Left ventricle myocardium superior (tissue), 1 donor: ENCODE measurements around the gene MAB21L4. TPM values are rescaled to one million over a fixed set of nuclear protein-coding genes. Genes with fewer than 3 reads are reported as not detected.

Experiments used
- ATAC-seq: fragments of 200-7000 bp; cut with Tn5 transposase; one replicate; pipeline ENCODE4 v1.9.1; 2020; ENCODE audit warnings: mild to moderate bottlenecking, moderate library complexity
- DNase-seq: peaks from one replicate; pipeline ENCODE4 v3.0.0-alpha.2; 2020
- intact Hi-C: fragments of 100-400 bp; cut with micrococcal nuclease; formaldehyde crosslinking; loops from one replicate; pipeline ENCODE4 v1.11.0; 2022
- total RNA-seq: library from RNA; stranded (reverse); fragmentation: NEBNext Ultra II Directional; extraction: Animal tissue kit (Norgen Biotek cat#: 25700); gene quantifications from one replicate; pipeline ENCODE4 v1.2.1, GENCODE V29; 2021
- donor health status: DM: no; HTN: yes; CAD: no; lungs with severe emphysema.

Gene MAB21L4
- total RNA-seq, 1 donor from 2014 or later: not detected

DNA sequence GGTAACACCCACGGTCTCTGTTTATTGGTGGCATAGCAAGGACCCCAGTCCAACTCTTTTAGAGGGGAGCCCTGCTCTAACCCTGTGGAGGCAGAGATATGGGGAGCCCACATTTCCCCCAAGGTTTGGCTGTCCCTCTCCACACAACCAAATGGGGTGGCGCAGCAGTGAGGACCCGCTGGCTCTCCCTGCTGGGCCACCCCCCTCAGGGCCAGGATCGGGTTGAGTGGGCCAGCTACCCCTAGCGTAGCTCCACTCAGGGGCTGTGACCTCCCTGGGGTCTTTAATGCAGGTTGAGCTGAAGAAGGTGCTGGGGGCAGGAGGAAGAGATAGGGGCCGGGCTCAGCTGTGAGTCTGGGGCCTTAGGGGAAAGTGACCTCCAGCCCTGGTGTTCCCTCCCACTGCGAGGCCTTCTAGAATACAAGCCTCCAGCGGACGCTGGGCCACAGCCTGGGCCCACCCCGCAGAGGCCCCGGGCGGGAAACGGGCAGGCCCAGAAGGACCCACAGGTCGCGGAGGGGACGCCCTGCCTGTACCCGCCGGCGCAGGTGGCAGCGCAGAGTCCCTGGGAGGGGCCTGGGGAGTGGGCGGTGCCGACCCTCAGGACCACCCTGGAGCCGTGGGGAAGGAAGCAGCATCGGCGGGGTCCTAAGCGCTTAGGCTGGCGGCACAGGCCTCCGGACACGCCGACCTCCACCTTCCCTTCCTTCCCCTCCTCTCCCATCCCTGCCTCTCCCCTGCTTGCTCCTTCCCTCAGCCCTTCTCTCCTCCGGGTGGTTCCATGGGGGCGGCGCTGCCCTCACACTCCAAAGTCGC, 19.8 kb upstream of the MAB21L4 start:
- intact Hi-C loops: no loop called here
- no peak for ATAC-seq
- DNase-seq: peak; percentile 28

DNA sequence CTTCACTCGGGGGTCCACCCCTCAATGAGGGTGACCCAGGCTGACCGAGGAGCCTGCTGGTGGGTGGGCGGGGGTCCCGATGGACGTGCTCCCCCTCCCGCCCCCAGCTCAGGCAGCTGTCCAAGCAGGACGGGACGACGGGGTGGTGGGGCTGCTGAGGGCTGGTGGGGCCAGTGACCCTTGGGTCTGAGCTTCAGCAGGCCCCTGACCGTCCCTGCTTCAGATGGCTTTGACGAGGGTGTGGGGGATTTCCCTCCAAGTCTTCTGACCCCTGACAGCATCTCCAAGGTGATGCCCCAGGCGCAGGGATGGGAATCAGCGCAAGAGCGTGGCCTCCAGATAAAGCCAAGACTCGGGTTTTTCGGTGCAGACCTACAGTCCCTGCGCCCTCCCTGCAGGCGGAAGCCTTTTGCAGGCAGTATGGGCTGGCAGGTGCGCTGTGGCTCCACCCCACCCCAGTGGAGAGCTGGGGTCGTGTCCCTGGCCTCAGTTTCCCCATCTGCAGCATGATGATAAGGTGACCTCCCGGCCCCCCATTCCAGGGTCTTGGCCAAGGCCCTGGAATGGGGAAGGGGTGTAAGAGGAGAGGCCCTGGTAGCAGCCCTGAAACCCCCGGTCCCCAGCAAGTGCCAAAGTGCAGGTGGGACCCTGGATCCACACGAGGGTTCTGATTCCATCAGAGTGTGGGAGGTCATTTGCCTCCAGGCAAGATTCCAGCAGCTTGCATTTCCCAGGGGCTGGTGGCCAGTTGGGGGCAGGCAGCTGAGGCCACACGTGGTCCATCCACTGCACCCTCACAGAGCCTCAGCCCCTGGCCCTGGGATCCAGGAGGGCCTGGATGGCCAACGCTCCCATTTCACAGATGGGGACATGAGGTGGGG, 18.9 kb upstream of the MAB21L4 start:
- no peak for ATAC-seq
- intact Hi-C loops: no loop called here
- DNase-seq: peak; percentile 22

DNA sequence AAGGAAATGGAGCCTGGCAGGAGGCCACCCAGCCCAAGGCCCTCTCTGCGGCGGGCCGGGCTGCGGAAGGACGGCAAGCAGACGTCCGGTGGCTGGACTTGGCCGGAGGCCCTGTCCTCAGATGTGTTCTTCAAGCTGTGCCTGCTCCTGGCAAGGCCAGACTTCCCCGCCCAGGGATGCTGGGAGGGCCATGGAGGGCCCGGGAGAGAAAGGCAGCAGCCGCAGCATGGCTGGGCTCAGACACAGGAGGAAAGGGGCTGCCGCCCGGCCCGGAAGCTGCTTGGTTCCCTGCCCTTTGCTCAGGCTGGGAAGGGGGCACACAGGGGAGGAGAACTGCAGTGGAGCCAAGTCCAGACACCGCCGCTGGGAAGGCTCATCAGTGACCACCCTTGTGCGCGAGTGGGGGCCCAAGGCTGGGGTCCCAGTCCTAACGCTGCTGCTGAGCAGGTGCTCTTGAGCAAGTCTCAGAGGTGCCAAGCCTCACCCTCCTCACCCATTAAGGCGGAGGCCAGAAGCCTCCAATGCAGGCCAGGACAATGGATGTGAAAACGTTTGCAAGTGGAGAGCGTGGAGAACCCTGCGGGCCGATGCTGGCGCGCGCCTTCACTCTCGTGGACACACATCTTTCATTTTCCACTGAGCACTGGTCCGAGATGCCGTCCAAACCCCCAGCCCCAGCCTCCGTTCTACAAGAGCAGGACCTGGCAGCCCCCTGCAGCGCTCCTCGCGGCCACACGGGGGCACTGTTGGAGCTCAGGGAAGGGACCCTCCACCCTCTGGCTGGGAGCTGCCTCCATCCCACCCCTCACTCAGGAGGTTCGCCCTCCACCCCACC, 18.1 kb upstream of the MAB21L4 start:
- DNase-seq: peak; percentile 86

DNA sequence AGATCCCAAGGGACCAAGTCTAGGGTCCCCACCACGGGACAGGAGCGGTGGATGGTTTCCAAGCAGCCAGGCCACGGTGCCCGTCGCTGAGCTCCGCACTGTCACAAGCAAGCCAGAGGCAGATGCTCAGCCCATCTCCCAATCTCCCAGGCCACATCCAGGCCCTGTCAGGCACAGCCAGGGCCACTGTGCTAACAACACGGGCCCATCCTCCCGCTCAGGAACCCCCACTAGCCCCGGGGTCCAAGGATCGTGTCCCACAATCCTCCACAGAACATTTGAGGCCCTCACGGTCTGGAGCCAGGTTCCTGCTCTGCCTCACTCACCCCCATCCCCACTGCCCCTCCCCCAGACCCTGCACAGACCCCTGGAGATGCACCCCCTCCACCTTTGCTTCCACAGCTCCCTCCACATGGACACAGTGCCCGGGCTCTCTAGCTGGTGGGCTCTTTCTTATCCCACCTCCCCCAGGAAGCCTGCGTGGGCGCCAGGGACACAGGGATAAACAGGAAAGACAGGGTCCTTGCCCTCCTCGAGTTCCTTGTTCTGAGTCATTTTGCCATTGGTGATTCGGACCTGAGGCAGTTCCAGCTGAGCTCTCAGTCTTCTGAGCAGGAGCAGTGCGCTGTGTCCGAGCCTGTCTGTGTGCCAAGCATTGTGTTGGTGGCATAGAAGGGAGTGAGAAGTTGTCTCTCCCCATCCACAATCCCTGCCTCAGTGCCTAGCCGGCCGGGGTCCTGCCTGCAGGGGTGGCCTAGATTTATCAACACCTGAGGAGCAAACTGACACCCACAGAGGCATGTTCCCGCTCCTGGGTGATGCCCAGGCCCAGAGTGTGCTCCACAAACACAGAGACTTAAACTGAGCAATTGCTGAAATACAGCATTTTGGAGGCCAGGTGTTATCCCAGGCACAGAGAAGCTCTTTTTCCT, 17.2 kb upstream of the MAB21L4 start:
- no peak for ATAC-seq
- DNase-seq: no peak
- intact Hi-C loops: no loop called here

More for the DNA sequence above, 18.1 kb upstream of the MAB21L4 start:
- intact Hi-C loops: no loop called here
- ATAC-seq: peak; percentile 81

DNA sequence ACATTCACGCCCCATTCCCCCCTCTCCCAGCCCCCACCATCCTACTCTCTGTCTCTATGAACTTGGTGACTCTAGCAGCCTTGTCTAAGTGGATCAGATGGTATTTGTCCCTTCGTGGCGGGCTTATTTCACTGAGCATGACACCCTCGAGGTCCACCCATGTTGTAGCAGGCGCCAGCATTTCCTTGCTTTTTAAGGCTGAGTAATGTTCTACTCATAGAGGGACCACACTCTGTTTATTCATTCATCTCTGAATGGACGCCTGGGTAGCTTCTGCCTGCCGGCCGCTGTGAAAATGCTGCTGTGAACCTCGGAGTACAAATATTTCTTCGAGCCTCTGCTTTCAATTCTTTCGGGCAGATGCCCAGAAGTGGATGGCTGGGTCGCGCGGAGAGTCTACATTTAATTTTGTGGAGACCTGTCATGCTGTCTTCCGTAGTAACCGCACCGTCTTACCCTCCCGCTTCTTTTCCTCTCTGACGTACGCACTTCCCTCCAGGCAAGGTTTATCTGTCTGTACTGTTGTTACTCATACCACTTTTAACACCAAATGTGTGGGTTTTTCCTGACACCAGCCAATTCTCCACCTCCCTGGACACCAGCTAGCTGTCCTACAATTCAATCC, 15.8 kb upstream of the MAB21L4 start:
- ATAC-seq: no peak
- no peak for DNase-seq
- intact Hi-C loops: no loop called here

DNA sequence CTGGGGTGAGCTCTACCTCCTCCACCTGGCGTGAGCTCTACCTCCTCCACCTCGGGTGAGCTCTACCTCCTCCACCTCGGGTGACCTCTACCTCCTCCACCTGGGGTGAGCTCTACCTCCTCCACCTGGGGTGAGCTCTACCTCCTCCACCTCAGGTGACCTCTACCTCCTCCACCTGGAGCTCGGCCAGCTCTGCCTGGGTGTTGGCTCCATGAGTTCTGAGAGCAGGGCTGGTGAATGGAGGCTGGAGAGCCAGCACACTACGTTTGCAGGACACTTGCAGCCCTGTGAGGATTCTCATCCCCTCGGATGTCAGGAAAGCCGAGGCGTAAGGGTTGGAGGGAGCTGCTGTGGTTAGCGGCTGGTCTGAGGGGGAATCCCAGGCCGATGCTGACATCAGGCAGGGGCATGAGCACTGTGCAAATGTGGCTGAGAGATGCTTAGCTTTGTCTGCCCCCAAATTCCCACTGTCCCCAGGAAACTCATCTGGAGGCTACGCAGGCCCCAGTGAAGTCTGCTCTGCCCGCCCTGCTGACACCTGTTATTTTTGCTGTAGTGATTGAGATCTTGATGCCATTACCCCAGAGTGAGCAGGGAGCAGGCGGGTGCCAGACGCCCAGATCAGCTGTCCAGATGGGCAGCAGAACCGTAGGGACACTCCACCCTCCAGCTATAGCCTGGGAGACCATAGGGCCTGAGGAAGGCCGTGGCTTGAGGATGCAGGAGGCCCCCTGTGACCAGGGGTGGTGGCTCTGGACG, 13.4 kb upstream of the MAB21L4 start:
- no peak for ATAC-seq
- no peak for DNase-seq
- intact Hi-C loops: no loop called here

DNA sequence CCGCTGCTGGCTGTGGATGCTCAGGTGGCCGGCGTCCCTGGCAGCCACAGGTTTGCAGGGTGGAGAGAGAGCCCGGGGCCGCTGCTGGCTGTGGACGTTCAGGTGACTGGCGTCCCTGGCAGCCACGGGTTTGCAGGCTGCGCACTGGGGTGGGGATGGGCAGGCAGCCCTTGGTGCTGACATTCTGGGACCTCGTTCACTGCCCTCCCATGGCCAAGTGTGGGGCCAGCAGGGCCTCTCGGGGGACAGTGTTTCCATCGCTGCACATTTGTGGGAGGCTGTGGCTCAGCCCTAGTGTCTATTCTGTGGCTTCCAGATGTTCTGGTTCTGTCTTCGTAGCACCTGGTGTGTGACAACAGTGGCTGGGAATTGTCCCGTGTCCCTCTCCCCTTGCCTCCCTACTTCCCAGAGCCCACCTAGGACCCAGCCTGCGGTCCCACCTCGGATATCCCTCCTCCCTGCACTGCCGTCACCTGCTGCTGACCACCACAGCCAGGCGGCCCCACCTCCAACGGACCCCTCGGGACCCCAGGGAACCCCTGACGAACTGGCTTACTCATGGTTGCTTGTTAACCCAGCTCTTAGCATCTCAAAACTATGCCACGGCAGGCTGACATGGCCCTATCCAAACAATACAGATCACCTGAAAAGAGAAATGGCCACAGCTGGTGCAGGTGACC, 11.1 kb upstream of the MAB21L4 start:
- intact Hi-C loops: no loop called here
- peak; percentile 15 for DNase-seq
- no peak for ATAC-seq

DNA sequence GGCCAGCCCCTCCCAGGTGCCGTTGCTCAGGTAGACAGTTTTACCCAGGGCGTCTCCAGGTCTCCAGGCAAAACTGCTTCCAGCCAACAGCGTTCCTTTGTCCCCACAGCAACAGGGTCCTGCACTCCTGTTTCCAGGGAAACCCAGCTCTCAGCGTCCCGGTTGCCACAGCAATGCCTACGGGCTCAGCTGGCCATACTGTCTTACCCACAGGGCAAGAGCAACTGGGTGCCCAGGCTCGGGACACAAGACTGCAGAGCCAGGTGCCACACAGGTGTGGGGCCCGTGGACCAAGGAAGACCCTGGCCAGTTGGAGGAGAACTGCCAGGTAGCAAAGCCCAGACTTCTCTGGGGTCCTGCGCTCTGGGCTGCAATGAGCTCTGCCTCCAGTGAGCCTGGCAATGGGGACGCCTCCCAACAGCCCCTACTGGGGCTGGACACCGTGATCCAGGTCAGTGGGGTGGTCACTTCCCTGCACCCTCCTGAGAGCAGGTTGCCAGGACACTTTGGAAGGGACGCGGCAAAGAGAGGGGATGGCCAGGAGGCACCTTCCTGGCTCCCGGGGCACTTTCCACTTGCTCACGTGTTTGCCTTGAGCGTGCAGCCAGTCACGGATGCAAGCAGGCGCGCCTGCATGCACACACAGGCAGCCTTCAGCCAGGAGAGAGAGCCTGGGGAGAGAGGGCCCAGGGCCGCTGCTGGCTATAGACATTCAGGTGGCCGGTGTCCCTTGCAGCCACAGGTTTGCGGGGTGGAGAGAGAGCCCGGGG, 10.4 kb upstream of the MAB21L4 start, which contains the start of gene CROCC2:
Gene CROCC2 (plus strand): TSS at position 196 of the 770 bp plus-strand sequence. CDS start 178 bp downstream, at position 374.
- intact Hi-C loops: no loop called here
- DNase-seq (peak; percentile 17), ATAC-seq (no peak)

DNA sequence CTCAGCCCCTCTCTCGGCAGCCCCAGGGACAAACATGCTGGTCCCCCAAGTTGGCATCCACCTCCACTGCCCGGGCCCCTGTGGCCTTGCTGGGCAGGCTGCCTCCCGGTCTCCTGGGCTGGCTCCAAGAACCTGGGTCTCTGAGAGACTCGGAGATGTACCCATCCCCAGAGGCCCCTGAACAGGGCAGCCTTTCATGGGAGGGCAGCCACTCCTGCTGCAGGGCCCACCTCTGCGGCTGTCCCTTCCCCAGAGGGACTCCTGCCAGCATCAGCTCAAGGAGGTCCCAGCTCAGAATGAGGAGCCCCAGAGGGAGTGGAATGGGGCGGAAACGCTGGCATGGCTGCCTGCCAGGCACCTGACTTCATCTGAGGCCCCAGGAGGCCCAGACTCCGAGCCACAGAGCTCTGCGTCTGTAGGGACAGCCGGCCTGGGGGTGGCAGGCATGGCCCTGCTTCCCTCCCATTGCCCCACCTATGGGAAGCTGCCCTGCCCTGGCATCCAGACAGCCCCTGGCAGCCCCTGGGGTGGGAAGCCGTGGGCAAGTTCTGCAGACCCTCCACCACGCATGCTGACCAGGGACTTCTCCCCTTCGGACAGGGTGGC, 9.3 kb upstream of the MAB21L4 start:
- DNase-seq (peak; percentile 18), ATAC-seq (no peak)
- intact Hi-C loops: no loop called here

DNA sequence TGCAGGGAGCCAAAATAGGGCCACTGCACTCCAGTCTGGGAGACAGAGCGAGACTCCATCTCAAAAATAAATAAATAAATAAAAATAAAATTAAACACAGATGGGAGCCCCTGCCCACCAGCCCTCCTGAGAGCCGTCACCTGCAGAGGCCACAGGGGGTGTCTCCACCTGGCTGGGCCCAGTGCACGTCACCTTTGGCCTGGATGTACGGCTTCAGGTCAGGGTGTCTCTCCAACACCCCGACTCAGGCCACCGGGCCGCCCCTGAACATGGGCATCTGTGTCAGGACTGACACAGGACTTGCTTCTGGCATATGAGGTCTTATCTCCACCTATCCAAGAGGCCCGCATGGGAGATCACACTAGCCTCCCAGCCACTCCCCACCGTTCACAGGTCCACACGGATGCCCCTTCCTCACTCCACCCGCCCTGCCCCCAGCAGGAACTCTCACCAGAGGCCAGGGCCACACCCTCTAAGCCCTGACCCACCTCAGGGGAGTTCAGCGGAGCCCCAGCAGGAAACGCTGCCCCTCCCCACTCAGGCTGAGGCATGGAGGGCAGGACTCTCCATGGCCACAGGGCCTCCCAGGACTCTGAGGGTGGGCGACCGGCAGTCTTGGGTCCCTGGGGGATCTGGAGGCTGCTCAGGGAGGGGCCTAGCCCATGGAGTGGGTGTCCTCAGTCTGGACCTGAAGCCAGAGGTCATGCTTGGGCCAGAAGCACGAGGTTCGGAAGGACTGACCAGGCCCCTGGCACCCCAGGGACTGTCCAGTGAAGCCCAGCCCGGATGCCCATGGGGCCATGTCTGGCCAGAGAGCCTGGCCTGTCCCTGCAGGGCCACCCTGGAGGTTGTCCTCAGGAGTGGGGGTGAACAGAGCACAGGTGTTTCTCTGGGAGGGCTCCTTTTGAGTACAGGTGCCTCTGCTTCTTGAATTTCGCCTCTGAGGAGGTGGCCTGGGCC, 8.5 kb upstream of the MAB21L4 start:
- no peak for ATAC-seq
- intact Hi-C loops: no loop called here
- peak; percentile 14 for DNase-seq

DNA sequence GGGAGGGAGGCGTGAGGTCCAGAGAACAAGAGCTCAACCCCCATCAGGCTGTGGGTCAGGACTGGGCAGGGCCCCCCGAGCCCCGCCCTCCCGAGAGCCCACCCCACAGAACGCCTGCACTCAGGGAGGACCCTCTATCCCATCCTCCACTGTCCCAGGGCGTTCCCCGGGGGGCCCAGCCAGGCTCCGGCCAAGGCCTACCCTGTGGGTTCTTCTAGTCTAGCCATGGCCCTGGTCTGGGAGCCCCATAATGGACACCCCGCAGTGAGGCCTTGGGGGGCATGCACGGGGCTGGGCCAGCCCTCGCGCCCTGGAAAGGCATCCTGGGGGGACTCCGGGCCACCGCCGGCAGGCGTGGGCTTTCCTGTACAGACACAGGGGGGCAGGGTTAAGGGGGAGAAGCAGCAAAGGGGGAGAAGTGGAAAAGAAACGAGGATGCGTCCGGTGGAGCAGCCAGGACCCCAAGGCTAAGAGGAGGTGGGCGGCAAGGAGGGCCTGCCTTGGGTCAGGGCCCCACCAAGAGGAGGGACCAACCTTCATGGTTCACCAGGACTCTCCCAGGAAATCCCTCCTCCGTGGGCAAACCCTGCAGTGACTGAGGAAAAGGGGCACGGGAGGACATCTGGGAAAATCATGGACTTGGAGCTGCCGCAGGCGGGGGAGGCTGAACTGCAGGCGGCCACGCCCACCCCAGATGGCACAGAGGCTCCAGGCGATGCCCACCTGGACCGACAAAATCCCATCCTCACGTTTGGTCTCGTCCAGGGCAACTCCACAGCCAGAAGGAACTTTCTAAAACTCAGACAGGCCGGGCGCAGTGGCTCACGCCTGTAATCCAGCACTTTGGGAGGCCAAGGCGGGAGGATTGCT, 7.5 kb upstream of the MAB21L4 start:
- intact Hi-C loops: no loop called here
- ATAC-seq (no peak), DNase-seq (peak; percentile 15)

DNA sequence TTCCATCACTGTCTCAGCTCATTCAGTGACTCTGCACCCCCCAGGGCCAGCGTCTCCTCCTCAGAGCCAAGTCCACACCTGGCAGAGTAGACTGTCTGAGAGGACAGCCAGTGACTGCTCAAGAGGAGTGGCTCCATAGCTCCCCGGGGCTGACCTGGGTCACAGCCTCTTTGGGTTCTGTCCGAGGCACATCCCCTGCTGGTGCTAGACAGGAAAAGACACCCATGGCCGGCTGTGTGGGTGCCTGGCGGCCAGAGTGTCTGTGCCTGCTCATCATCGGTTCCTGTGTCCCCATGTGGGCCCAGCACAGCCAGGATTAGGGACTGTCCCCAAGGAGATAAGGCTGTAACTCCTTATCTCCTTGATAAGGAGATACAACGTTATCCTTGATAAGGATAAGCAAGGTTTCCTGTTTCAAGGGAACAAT, 6.7 kb upstream of the MAB21L4 start:
- DNase-seq (peak; percentile 18), ATAC-seq (no peak)
- intact Hi-C loops: no loop called here

DNA sequence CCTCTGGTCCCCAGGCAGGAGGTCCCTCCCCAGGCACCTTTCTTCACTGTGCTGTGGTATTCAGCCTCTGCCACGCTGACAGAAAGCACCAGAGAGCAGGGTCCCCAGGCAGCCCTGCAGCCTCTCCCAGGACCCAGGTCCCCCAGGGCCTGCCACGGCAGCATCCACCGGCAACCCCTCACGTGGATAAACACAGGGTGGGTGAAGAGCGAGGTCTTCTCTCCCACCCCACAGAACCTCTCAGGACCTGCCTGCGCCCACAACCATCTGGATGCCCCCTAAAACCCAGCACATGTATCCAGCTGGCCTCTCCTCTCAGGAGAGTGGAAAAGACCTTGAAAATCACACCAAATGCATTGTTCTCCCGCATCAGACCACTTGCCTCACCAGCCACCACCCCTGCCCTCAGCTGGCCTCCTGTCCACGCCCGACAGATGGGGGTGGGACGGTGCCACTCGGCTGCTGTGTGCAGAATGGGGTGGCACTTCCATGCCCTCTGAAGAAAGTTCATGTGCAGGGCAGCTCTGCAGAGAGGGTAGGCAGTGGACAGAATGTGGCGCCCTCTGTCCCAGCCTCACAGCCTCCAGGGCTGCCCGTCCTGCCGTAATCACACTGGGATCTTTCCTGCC, 6.1 kb upstream of the MAB21L4 start:
- intact Hi-C loops: no loop called here
- ATAC-seq (no peak), DNase-seq (peak; percentile 14)
